Spleen (tissue), 11 donors: ENCODE results near the gene CFAP107. TPM values are rescaled to one million over a fixed set of nuclear protein-coding genes. Genes with fewer than 3 reads are reported as not detected.

Experiments
- DNase-seq: peaks from one replicate; pipeline ENCODE4 v3.0.0-alpha.2; 2020
- H3K27ac ChIP-seq, 8 donors: fragments of 200-600 bp; sonication (generic) in 7 of 8; 1 replicate in 4 of 8; 2 replicates in 4 of 8; pipeline versions ENCODE4 v1.5.0 to v1.8.0; 2016 to 2021; ENCODE audit warnings: inconsistent platforms in 4 of 8, mild to moderate bottlenecking in 4 of 8, moderate library complexity in 1 of 8
- H3K27me3 ChIP-seq, 7 donors: fragments of 200-600 bp; sonication (generic) in 6 of 7; replicated peaks in 1 of 7; 1 replicate in 4 of 7; 2 replicates in 3 of 7; pipeline versions ENCODE4 v1.5.0 to v1.8.0; 2016 to 2021; ENCODE audit warnings: inconsistent platforms in 3 of 7, mild to moderate bottlenecking in 1 of 7
- H3K36me3 ChIP-seq, 6 donors: fragments of 200-600 bp; sonication (generic) in 5 of 6; 1 replicate in 4 of 6; 2 replicates in 2 of 6; pipeline versions ENCODE4 v1.5.0 to v1.8.0; 2016 to 2021; ENCODE audit warnings: inconsistent platforms in 2 of 6
- H3K4me1 ChIP-seq, 6 donors: fragments of 200-600 bp; sonication (generic) in 5 of 6; 1 replicate in 3 of 6; 2 replicates in 3 of 6; pipeline versions ENCODE4 v1.5.0 to v1.8.0; 2016 to 2021; ENCODE audit warnings: inconsistent platforms in 3 of 6
- H3K4me3 ChIP-seq, 8 donors: fragments of 200-600 bp; sonication (generic) in 7 of 8; 1 replicate in 4 of 8; 2 replicates in 4 of 8; pipeline versions ENCODE4 v1.5.0 to v1.8.0; 2016 to 2021; ENCODE audit warnings: inconsistent platforms in 4 of 8, mild to moderate bottlenecking in 4 of 8, moderate library complexity in 2 of 8
- H3K9me3 ChIP-seq, 8 donors: fragments of 200-600 bp; sonication (generic) in 7 of 8; 1 replicate in 4 of 8; 2 replicates in 4 of 8; pipeline versions ENCODE4 v1.5.0 to v1.8.0; 2016 to 2021; ENCODE audit warnings: inconsistent platforms in 4 of 8
- CTCF ChIP-seq, 11 experiments: fragments of 200-600 bp in 7 of 11; fragments of 450-650 bp in 4 of 11; sonication (generic) in 4 of 11; IDR thresholded peaks in 8 of 11; conservative IDR thresholded peaks in 3 of 11; 1 replicate in 7 of 11; 2 replicates in 4 of 11; pipeline versions ENCODE4 v1.4.0 to v1.8.0; 2016 to 2021; ENCODE audit warnings: antibody characterized with exemption in 11 of 11, inconsistent platforms in 4 of 11, mild to moderate bottlenecking in 1 of 11
- POLR2A ChIP-seq, 3 donors: fragments of 450-650 bp; IDR thresholded peaks; one replicate each; pipeline ENCODE4 v1.5.1; 2017; ENCODE audit warnings: antibody characterized with exemption in 3 of 3, mild to moderate bottlenecking in 1 of 3
- POLR2AphosphoS5 ChIP-seq, 3 donors: sonication (generic); formaldehyde crosslinking; IDR thresholded peaks; one replicate each; pipeline ENCODE4 v1.5.1; 2017; ENCODE audit warnings: antibody characterized with exemption in 3 of 3
- WGBS, 5 donors: extraction: QIAGEN DNeasy Blood & Tissue Kit in 3 of 5; methylation state at CpG; one replicate each; pipeline versions ENCODE4 v1.1.5 to v1.1.7; 2013 to 2018; 5-methylcytosine and 5-hydroxymethylcytosine counted together
- intact Hi-C: fragments of 100-400 bp; cut with DNase I; formaldehyde crosslinking; loops from one replicate; pipeline ENCODE4 v1.15.0; 2023; ENCODE audit warnings: low total_unique reads
- polyA plus RNA-seq, 3 donors: library from polyadenylated mRNA; stranded (reverse); fragments of 200-250 nt; gene quantifications; one replicate each; pipeline ENCODE4 v1.2.1, GENCODE V29; 2013
- total RNA-seq, 7 donors: library from RNA; depleted of rRNA in 3 of 7; stranded (reverse); fragments of >200 nt in 3 of 7; fragmentation: NEBNext Ultra II Directional in 4 of 7; extraction: Animal tissue kit (Norgen Biotek cat#: 25700) in 4 of 7; gene quantifications; one replicate each; pipeline versions ENCODE4 v1.1.0 to v1.2.1, GENCODE V29; 2016 to 2021
- donor health status: healthy with polysubstance abuse.
- donor health status: DM: no; HTN: no; CAD: no; lungs with moderate emphysema.
- donor health status: DM: no; HTN: no; CAD: no.
- donor health status: Bipolar disorder and iron deficiency.
- donor health status: healthy.
- donor health status: DM: no; HTN: no; CAD: no.
- donor health status: DM: yes; HTN: yes; CAD: no.

The CFAP107 gene
- total and polyA plus RNA-seq, 10 donors, result not detected

GRCh38 chr1:12798911-12799310 is 52.9 kb downstream of the CFAP107 start:
- peaks cover 0 to 4% (median 0%) of the 10 kb centered on the region in 7 donors for H3K27me3 ChIP-seq
- no peaks in the 10 kb centered on the region for H3K36me3 ChIP-seq
- H3K4me1 ChIP-seq, result no peaks in the 10 kb centered on the region
- no peak overlapping the region for H3K27ac ChIP-seq
- intact Hi-C loops, result no loop called here
- peaks cover 0 to 8% (median 0%) of the 10 kb centered on the region in 8 donors for H3K9me3 ChIP-seq
- 52 to 85% (median 70%) methylated on average over 4 of the region's 4 CpGs for WGBS, 5 donors
- no peak for DNase-seq
- TF ChIP-seq POLR2A (IDR thresholded peaks at IDR 0.05), result no peak
- no peak for TF ChIP-seq POLR2AphosphoS5 (IDR thresholded peaks at IDR 0.05)
- TF ChIP-seq CTCF (IDR thresholded peaks at IDR 0.05 in 8 of 11, conservative IDR thresholded peaks at IDR 0.05 in 3 of 11), result no peak
- no peak overlapping the region for H3K4me3 ChIP-seq

GRCh38 chr1:12799730-12800129 is 53.7 kb downstream of the CFAP107 start:
- no peaks in the 10 kb centered on the region for H3K36me3 ChIP-seq
- H3K27ac ChIP-seq, result no peak overlapping the region
- peaks cover 0 to 9% (median 1%) of the 10 kb centered on the region in 8 donors for H3K9me3 ChIP-seq
- intact Hi-C loops, result no loop called here
- TF ChIP-seq CTCF (IDR thresholded peaks at IDR 0.05 in 8 of 11, conservative IDR thresholded peaks at IDR 0.05 in 3 of 11) (no peak), POLR2A (IDR thresholded peaks at IDR 0.05) (no peak), POLR2AphosphoS5 (IDR thresholded peaks at IDR 0.05) (no peak)
- peaks cover 0 to 4% (median 0%) of the 10 kb centered on the region in 7 donors for H3K27me3 ChIP-seq
- WGBS, 5 donors, result 49 to 65% (median 54%) methylated on average over 2 of the region's 2 CpGs
- no peak for DNase-seq
- no peak overlapping the region for H3K4me3 ChIP-seq
- no peaks in the 10 kb centered on the region for H3K4me1 ChIP-seq

- 76 to 86% (median 86%) methylated on average over 1 of the region's 1 CpG for WGBS, 5 donors
- no peak overlapping the region for H3K27ac ChIP-seq
- H3K4me3 ChIP-seq, result no peak overlapping the region
- H3K9me3 ChIP-seq, result peaks cover 0 to 9% (median 2%) of the 10 kb centered on the region in 8 donors
- DNase-seq, result no peak
- intact Hi-C loops, result no loop called here
- TF ChIP-seq POLR2A (IDR thresholded peaks at IDR 0.05) (no peak), POLR2AphosphoS5 (IDR thresholded peaks at IDR 0.05) (no peak), CTCF (IDR thresholded peaks at IDR 0.05 in 8 of 11, conservative IDR thresholded peaks at IDR 0.05 in 3 of 11) (no peak)
- H3K36me3 ChIP-seq, result no peaks in the 10 kb centered on the region
- peaks cover 0 to 43% (median 0%) of the 10 kb centered on the region in 7 donors for H3K27me3 ChIP-seq
- no peaks in the 10 kb centered on the region for H3K4me1 ChIP-seq
Observed at GRCh38 chr1:12809933-12810332, 63.9 kb downstream of the CFAP107 start.

GRCh38 chr1:12810691-12811408 is 64.8 kb downstream of the CFAP107 start:
- DNase-seq, result no peak
- H3K4me1 ChIP-seq, result no peaks in the 10 kb centered on the region
- no peak overlapping the region for H3K4me3 ChIP-seq
- peaks cover 0 to 3% (median 0%) of the 10 kb centered on the region in 8 donors for H3K9me3 ChIP-seq
- H3K36me3 ChIP-seq, result no peaks in the 10 kb centered on the region
- H3K27ac ChIP-seq, result no peak overlapping the region
- H3K27me3 ChIP-seq, result peaks cover 0 to 43% (median 0%) of the 10 kb centered on the region in 7 donors
- WGBS, 5 donors, result 69 to 76% (median 71%) methylated on average over 4 to 5 of the region's 5 CpGs
- intact Hi-C loops, result no loop called here
- TF ChIP-seq POLR2A (IDR thresholded peaks at IDR 0.05) (no peak), POLR2AphosphoS5 (IDR thresholded peaks at IDR 0.05) (no peak), CTCF (IDR thresholded peaks at IDR 0.05 in 8 of 11, conservative IDR thresholded peaks at IDR 0.05 in 3 of 11) (no peak)
